Measurements from ENCODE around the gene TP53AIP1.

The TP53AIP1 gene

GRCh38 chr11:128936606-128937251, 5.9 kb downstream of the TP53AIP1 start:
- DNase-seq = no peak
- H3K9me3 ChIP-seq = no peaks in the 10 kb centered on the region
- intact Hi-C loops (cut with DNase I; ENCODE audit: low total_unique reads) = no loop called here
- no peaks in the 10 kb centered on the region for H3K36me3 ChIP-seq
- TF ChIP-seq CTCF (IDR thresholded peaks at IDR 0.05) = no peak
- no peak overlapping the region for H3K27ac ChIP-seq
- no peak overlapping the region for H3K4me3 ChIP-seq
- H3K27me3 ChIP-seq = peaks cover 0 to 29% of the 10 kb centered on the region in 2 donors
- H3K4me1 ChIP-seq = peaks cover 0 to 3% (median 0%) of the 10 kb centered on the region in 4 donors

GRCh38 chr11:128934926-128935325, 7.7 kb downstream of the TP53AIP1 start:
- intact Hi-C loops (cut with DNase I; ENCODE audit: low total_unique reads) = no loop called here
- DNase-seq = no peak

GRCh38 chr11:128934351-128934750, 8.3 kb downstream of the TP53AIP1 start:
- no peak for TF ChIP-seq CTCF (IDR thresholded peaks at IDR 0.05)
- H3K4me1 ChIP-seq = no peaks in the 10 kb centered on the region
- no peak overlapping the region for H3K27ac ChIP-seq
- H3K27me3 ChIP-seq = peaks cover 0 to 22% of the 10 kb centered on the region in 2 donors
- H3K36me3 ChIP-seq = no peaks in the 10 kb centered on the region
- H3K9me3 ChIP-seq = no peaks in the 10 kb centered on the region
- H3K4me3 ChIP-seq = no peak overlapping the region
- intact Hi-C loops (cut with DNase I; ENCODE audit: low total_unique reads) = no loop called here
- no peak for DNase-seq

More at GRCh38 chr11:128934926-128935325, 7.7 kb downstream of the TP53AIP1 start:
- TF ChIP-seq CTCF (IDR thresholded peaks at IDR 0.05) = no peak
- peaks cover 0 to 22% of the 10 kb centered on the region in 2 donors for H3K27me3 ChIP-seq
- no peak overlapping the region for H3K4me3 ChIP-seq
- H3K27ac ChIP-seq = no peak overlapping the region
- H3K9me3 ChIP-seq = no peaks in the 10 kb centered on the region
- no peaks in the 10 kb centered on the region for H3K36me3 ChIP-seq
- peaks cover 0 to 1% (median 0%) of the 10 kb centered on the region in 4 donors for H3K4me1 ChIP-seq

GRCh38 chr11:128933481-128934178, 9.0 kb downstream of the TP53AIP1 start:
- H3K4me3 ChIP-seq = no peak overlapping the region
- no peak for TF ChIP-seq CTCF (IDR thresholded peaks at IDR 0.05)
- H3K36me3 ChIP-seq = no peaks in the 10 kb centered on the region
- H3K4me1 ChIP-seq = no peaks in the 10 kb centered on the region
- H3K9me3 ChIP-seq = no peaks in the 10 kb centered on the region
- intact Hi-C loops (cut with DNase I; ENCODE audit: low total_unique reads) = no loop called here
- H3K27ac ChIP-seq = no peak overlapping the region
- no peak for DNase-seq
- peaks cover 0 to 22% of the 10 kb centered on the region in 2 donors for H3K27me3 ChIP-seq

GRCh38 chr11:128931668-128932067, 11.0 kb downstream of the TP53AIP1 start:
- no peak for DNase-seq
- H3K9me3 ChIP-seq = no peaks in the 10 kb centered on the region
- TF ChIP-seq CTCF (IDR thresholded peaks at IDR 0.05) = no peak
- no peaks in the 10 kb centered on the region for H3K4me1 ChIP-seq
- H3K4me3 ChIP-seq = no peak overlapping the region
- intact Hi-C loops (cut with DNase I; ENCODE audit: low total_unique reads) = no loop called here
- peaks cover 0 to 27% of the 10 kb centered on the region in 2 donors for H3K27me3 ChIP-seq
- no peaks in the 10 kb centered on the region for H3K36me3 ChIP-seq
- H3K27ac ChIP-seq = no peak overlapping the region
